GM23338 (cell line): ENCODE data around the gene CORO2A. TPM values are rescaled to one million over a fixed set of nuclear protein-coding genes. Genes with fewer than 3 reads are reported as not detected.

Experiments
- ATAC-seq: fragments of 200-7000 bp; cut with Tn5 transposase; 3 replicates; pipeline ENCODE4 v1.9.1; 2020
- DNase-seq: peaks from one replicate; pipeline ENCODE4 v3.0.0-alpha.2; 2015; ENCODE audit warnings: low spot score
- H2AFZ ChIP-seq: fragments of 200-600 bp; sonication (generic); 2 replicates; pipeline ENCODE4 v1.8.0; 2016; ENCODE audit warnings: antibody characterized with exemption, mild to moderate bottlenecking, moderate library complexity
- H3F3A ChIP-seq: fragments of 200-600 bp; sonication (generic); replicated peaks from 2 replicates; pipeline ENCODE4 v1.8.0; 2017; ENCODE audit warnings: antibody characterized with exemption, mixed run types, low read depth
- H3K27ac ChIP-seq: fragments of 200-600 bp; sonication (generic); 2 replicates; pipeline ENCODE4 v1.6.1; 2016; ENCODE audit warnings: low read depth
- H3K27me3 ChIP-seq: fragments of 200-600 bp; sonication (generic); 2 replicates; pipeline ENCODE4 v1.8.0; 2016; ENCODE audit warnings: mild to moderate bottlenecking, mixed run types, moderate library complexity; ENCODE audit not compliant: insufficient read depth
- H3K36me3 ChIP-seq: fragments of 200-600 bp; sonication (generic); 2 replicates; pipeline ENCODE4 v1.8.0; 2016; ENCODE audit warnings: mild to moderate bottlenecking; ENCODE audit not compliant: insufficient read depth
- H3K4me1 ChIP-seq: fragments of 200-600 bp; sonication (generic); 2 replicates; pipeline ENCODE4 v1.8.0; 2016; ENCODE audit warnings: mild to moderate bottlenecking, moderate library complexity; ENCODE audit not compliant: insufficient read depth
- H3K4me2 ChIP-seq: fragments of 200-600 bp; sonication (generic); 2 replicates; pipeline ENCODE4 v1.7.1; 2017; ENCODE audit warnings: mixed run types
- H3K4me3 ChIP-seq: fragments of 200-600 bp; sonication (generic); 2 replicates; pipeline ENCODE4 v1.6.1; 2016; ENCODE audit warnings: mixed run types
- H3K79me2 ChIP-seq: fragments of 200-600 bp; sonication (generic); replicated peaks from 2 replicates; pipeline ENCODE4 v1.8.0; 2017; ENCODE audit warnings: mild to moderate bottlenecking; ENCODE audit not compliant: insufficient read depth
- H3K9me2 ChIP-seq: fragments of 200-600 bp; sonication (generic); 2 replicates; pipeline ENCODE4 v1.8.0; 2017; ENCODE audit not compliant: insufficient read depth
- H4K20me1 ChIP-seq: fragments of 200-600 bp; sonication (generic); replicated peaks from 2 replicates; pipeline ENCODE4 v1.8.0; 2017; ENCODE audit warnings: mild to moderate bottlenecking; ENCODE audit not compliant: insufficient read depth
- H3K27ac Mint-ChIP-seq: 2 replicates; pipeline ENCODE4 v1.8.0; 2020; ENCODE audit warnings: inconsistent platforms, mild to moderate bottlenecking, moderate library complexity, mixed read lengths
- H3K27me3 Mint-ChIP-seq: 3 replicates; pipeline ENCODE4 v1.8.0; 2022; ENCODE audit warnings: low read depth, mild to moderate bottlenecking, moderate library complexity, mixed read lengths, inconsistent platforms; ENCODE audit not compliant: insufficient read depth, poor library complexity
- H3K36me3 Mint-ChIP-seq: 3 replicates; pipeline ENCODE4 v1.8.0; 2021; ENCODE audit warnings: low read depth, mild to moderate bottlenecking, inconsistent platforms, moderate library complexity, mixed read lengths
- H3K4me1 Mint-ChIP-seq: 3 replicates; pipeline ENCODE4 v1.8.0; 2020; ENCODE audit warnings: mild to moderate bottlenecking, inconsistent platforms, mixed read lengths
- H3K4me3 Mint-ChIP-seq: 3 replicates; pipeline ENCODE4 v1.8.0; 2021; ENCODE audit warnings: moderate library complexity, mild to moderate bottlenecking, inconsistent platforms, mixed read lengths
- H3K9me3 Mint-ChIP-seq: 3 replicates; pipeline ENCODE4 v1.8.0; 2020; ENCODE audit warnings: moderate library complexity, mild to moderate bottlenecking, inconsistent platforms, mixed read lengths
- CREB1 ChIP-seq: fragments of 250-450 bp; sonication (Bioruptor Pico); IDR thresholded peaks from 2 replicates; pipeline ENCODE4 v1.5.0; 2020; ENCODE audit warnings: low read depth, mild to moderate bottlenecking, moderate library complexity
- CTCF ChIP-seq, 2 experiments: fragments of 200-600 bp in 1 of 2; sonication (generic) in 1 of 2; conservative IDR thresholded peaks; 2 replicates each; pipeline versions ENCODE4 v1.5.1 to v1.6.1; 2016 to 2017; ENCODE audit warnings: antibody characterized with exemption in 2 of 2, low read depth in 2 of 2, mild to moderate bottlenecking in 2 of 2, moderate library complexity in 1 of 2
- EZH2phosphoT487 ChIP-seq: fragments of 200-600 bp; sonication (generic); IDR thresholded peaks from one replicate; pipeline ENCODE4 v1.8.1; 2018; ENCODE audit warnings: antibody characterized with exemption; ENCODE audit not compliant: unreplicated experiment
- JUNB ChIP-seq: IDR thresholded peaks from one replicate; pipeline ENCODE4 v1.6.1; 2016; ENCODE audit warnings: antibody characterized with exemption; ENCODE audit not compliant: unreplicated experiment
- NANOG ChIP-seq: IDR thresholded peaks from 2 replicates; pipeline ENCODE4 v1.6.1; 2016; ENCODE audit warnings: antibody characterized with exemption, borderline replicate concordance
- POLR2AphosphoS5 ChIP-seq: IDR thresholded peaks from 2 replicates; pipeline ENCODE4 v1.6.1; 2016; ENCODE audit warnings: antibody characterized with exemption, low read depth
- STAT1 ChIP-seq: IDR thresholded peaks from one replicate; pipeline ENCODE4 v1.6.1; 2016; ENCODE audit warnings: antibody characterized with exemption; ENCODE audit not compliant: unreplicated experiment
- ZNF114 ChIP-seq: fragments of 250-450 bp; sonication (Bioruptor Pico); IDR thresholded peaks from 2 replicates; pipeline ENCODE4 v1.5.0; 2020; ENCODE audit warnings: mild to moderate bottlenecking, moderate library complexity
- ZNF462 ChIP-seq: fragments of 250-450 bp; sonication (Bioruptor Pico); IDR thresholded peaks from 2 replicates; pipeline ENCODE4 v1.5.0; 2020; ENCODE audit warnings: mild to moderate bottlenecking, moderate library complexity
- polyA plus RNA-seq: library from polyadenylated mRNA; unstranded; fragments of >200 nt; fragmentation: Nextera tagmentation; extraction: Ambion mirVana; gene quantifications from 2 replicates; pipeline ENCODE4 v1.2.1, GENCODE V29; 2016
- total RNA-seq: library from RNA; depleted of rRNA; stranded (reverse); fragments of >200 nt; shearing (Covaris generic); gene quantifications from 2 replicates; pipeline ENCODE4 v1.2.3, GENCODE V29; 2014
- TF ChIP-seq, protein P1 (sequence below): IDR thresholded peaks from one replicate; pipeline ENCODE4 v1.6.1; 2018; ENCODE audit warnings: antibody characterized with exemption; ENCODE audit not compliant: unreplicated experiment

The CORO2A gene
- total and polyA plus RNA-seq, 2 experiments from 2014 or later: 12.9 to 27.6 TPM

DNA sequence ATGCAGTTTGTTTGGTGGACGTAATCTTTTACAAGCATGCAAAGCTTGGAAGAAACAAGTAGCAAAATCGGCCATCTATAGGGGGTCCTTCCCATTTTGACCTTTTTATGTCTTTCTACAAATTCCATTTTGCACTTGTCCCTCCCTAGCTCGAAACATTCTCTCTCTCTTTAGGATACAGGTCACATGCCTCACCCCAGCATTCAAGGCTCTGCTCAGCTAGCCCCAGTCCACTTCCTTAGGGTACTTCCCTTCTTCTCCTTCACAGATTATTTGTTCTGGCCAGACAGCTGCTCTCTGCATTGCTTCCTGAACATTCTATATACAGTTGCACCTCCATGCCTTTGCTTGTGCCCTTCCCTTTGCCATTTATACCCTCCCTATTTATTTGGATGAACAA, 41.7 kb downstream of the CORO2A start (continued):
- TF ChIP-seq, protein P1, sequence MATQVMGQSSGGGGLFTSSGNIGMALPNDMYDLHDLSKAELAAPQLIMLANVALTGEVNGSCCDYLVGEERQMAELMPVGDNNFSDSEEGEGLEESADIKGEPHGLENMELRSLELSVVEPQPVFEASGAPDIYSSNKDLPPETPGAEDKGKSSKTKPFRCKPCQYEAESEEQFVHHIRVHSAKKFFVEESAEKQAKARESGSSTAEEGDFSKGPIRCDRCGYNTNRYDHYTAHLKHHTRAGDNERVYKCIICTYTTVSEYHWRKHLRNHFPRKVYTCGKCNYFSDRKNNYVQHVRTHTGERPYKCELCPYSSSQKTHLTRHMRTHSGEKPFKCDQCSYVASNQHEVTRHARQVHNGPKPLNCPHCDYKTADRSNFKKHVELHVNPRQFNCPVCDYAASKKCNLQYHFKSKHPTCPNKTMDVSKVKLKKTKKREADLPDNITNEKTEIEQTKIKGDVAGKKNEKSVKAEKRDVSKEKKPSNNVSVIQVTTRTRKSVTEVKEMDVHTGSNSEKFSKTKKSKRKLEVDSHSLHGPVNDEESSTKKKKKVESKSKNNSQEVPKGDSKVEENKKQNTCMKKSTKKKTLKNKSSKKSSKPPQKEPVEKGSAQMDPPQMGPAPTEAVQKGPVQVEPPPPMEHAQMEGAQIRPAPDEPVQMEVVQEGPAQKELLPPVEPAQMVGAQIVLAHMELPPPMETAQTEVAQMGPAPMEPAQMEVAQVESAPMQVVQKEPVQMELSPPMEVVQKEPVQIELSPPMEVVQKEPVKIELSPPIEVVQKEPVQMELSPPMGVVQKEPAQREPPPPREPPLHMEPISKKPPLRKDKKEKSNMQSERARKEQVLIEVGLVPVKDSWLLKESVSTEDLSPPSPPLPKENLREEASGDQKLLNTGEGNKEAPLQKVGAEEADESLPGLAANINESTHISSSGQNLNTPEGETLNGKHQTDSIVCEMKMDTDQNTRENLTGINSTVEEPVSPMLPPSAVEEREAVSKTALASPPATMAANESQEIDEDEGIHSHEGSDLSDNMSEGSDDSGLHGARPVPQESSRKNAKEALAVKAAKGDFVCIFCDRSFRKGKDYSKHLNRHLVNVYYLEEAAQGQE: no peak
- TF ChIP-seq ZNF114 (CRISPR knock-in tag): no peak
- TF ChIP-seq CREB1 (CRISPR knock-in tag): no peak

DNA sequence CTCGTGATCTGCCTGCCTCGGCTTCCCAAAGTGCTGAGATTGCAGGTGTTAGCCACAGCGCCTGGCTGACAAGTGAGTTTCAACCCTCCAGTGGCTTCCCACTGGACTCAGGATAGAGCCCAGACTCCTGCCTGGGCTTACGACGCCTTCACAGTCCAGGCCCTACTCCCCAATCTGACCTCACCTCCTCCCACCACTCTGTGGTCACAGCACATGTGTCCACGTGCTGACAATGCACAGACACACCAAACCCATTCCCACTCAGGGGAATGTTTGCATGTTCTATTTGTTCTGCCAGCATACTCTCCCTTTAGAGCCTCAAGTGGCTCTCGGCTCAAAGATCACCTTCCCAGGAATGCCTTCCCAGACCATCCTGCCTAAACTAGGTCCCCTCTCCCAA, 42.3 kb downstream of the CORO2A start:
- H3K4me2 ChIP-seq: no peak overlapping the region
- 0 out of 2 replicates have a peak, but pooled peaks cover under 1% of the 10 kb centered on the region for H3K36me3 ChIP-seq
- no peaks in the 10 kb centered on the region; the same call in 1 of the 2 replicates for H3F3A ChIP-seq
- H3K9me2 ChIP-seq: no peaks in the 10 kb centered on the region
- Mint-ChIP-seq H3K27me3 (peaks cover 5% of the 10 kb centered on the region), H3K27ac (peak overlapping the region; percentile 3; the same call in 1 of the 2 replicates), H3K4me3 (no peak overlapping the region), H3K4me1 (peaks cover 6% of the 10 kb centered on the region; the same call in 2 of the 3 replicates), H3K9me3 (no peaks in the 10 kb centered on the region), H3K36me3 (no peaks in the 10 kb centered on the region)
- ATAC-seq (no peak), DNase-seq (no peak)
- H3K4me1 ChIP-seq: no peaks in the 10 kb centered on the region
- no peak overlapping the region for H2AFZ ChIP-seq
- no peaks in the 10 kb centered on the region for H3K27me3 ChIP-seq
- no peaks in the 10 kb centered on the region for H3K79me2 ChIP-seq
- H3K27ac ChIP-seq: no peak overlapping the region
- H4K20me1 ChIP-seq: no peaks in the 10 kb centered on the region
- H3K4me3 ChIP-seq: no peak overlapping the region
- TF ChIP-seq EZH2phosphoT487 (no peak), CTCF (conservative IDR thresholded peaks at IDR 0.05; ENCODE audit: low read depth in 2 of 2) (no peak), ZNF114 (CRISPR knock-in tag) (no peak), NANOG (no peak), JUNB (no peak), POLR2AphosphoS5 (no peak), ZNF462 (CRISPR knock-in tag) (no peak), STAT1 (no peak)
- TF ChIP-seq, protein P1: no peak
